Measurements from ENCODE around the gene GGCX. TPM values are rescaled to one million over a fixed set of nuclear protein-coding genes. Genes with fewer than 3 reads are reported as not detected.

The GGCX gene
- total and polyA plus RNA-seq, 12 donors: 14.0 to 31.1 (median 21.6) TPM

DNA sequence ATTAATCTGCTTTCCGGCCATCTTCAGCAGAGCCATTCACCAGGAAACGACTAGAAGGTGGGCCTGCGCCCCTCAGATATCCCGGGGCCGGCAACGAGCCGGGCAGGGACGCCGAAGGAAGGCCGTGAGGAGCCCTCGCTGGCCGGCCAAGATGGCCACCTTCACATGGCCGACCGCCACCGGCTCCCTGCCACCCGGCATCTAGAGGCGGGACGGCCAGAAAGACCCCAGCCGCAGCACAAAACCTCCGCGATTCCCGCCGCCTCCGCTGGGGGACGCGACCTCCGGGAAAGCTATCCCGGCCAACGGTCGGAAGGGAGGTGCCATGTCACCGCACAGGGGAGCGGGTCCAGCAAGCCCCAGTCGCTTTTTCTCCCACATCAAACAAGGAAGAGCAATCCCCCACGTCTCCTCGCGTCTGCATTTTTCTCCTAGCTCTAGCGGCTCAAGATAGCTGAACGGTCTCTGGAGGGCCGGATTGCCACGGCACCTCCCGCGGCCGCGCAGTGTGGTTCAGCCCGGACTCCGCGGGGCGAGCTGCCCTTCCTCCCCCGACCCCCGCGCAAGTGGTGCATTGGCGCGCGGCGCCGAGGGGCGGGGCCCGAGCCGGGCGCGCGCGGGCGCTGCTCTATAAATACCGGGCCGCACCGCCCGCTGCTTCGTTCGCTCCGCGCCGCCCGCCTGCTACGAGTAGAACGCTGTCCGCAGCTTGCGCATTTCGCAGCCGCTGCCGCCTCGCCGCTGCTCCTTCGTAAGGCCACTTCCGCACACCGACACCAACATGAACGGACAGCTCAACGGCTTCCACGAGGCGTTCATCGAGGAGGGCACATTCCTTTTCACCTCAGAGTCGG, 22.6 kb downstream of the GGCX start, which contains the start of gene MAT2A:
Gene MAT2A (plus strand): TSS at position 662 of the 854 bp plus-strand sequence. CDS start 120 bp downstream, at position 782.
- Histone ChIP-seq H3K27me3 (no peaks in the 10 kb centered on the region), H3K9me3 (no peaks in the 10 kb centered on the region), H3K27ac (peak within 1 kb of the TSS; percentile 97 to 100 (median 100)), H3K4me3 (peak within 1 kb of the TSS; percentile 59 to 97 (median 94)), H3K36me3 (peaks cover 0 to 34% (median 22%) of the 10 kb centered on the region in 9 donors), H3K4me1 (peaks cover 16 to 59% (median 50%) of the 10 kb centered on the region in 9 donors)
- TF ChIP-seq CTCF (IDR thresholded peaks at IDR 0.05): peak; percentile 63 to 86 (median 80)
- peak; percentile 88 to 94 (median 94) for ATAC-seq
- DNase-seq: peak; percentile 95 to 96
- WGBS, 2 donors: 0 to 1% methylated on average over 92 of the region's 92 CpGs
- intact Hi-C loops (cut with DNase I): loop anchor here in 8 of 10 donors (1.0 to 5.0 kb wide), 8 partner anchors 36 to 181 kb away; no protein-coding TSS in a partner anchor

DNA sequence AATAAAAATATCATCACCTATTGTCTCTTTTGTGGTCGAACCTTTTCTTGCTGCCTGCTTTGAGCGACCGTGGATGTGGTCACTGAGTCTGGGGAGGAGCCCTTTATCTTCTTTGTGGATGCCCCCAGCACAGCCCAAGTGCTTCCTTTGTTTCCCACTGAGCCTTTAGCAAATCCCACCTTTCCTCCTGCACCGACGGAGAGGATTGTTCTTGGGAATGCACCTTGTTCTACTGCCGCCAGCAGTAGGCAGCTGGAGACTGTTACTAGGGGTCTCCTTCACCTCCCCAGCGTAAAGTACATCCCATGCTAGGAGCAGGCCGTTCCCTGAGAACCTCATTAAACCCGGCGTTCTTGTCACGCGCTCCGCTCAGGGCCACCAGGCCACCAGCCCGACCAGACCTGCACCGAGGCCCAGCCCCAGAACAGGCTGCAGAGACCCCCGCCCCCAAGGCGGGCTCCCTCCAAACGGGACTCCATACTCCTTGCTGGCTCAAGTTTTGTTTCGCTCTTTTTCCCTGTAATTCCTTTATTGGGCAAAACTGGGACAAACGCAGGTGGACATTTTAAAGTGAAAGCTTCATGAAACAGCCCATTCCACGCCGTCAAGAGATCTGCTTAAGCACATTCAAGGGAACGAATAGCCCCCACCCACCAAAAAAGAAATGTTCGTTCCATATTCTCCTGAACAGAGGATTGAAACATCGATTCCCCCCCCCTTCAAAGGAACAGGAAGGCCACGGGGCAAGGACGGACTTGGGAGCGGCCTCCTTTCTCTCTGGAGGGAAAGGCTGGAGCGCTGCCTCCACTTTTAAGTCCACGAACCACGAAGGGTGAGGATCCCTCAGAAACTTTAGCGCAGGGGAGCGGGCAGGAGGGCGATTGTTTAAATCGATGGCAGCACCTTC, 23.4 kb downstream of the GGCX start:
- H3K27me3 ChIP-seq: no peaks in the 10 kb centered on the region
- peak in 2 of 9 donors; percentile 18 to 28 for TF ChIP-seq CTCF (IDR thresholded peaks at IDR 0.05)
- peak overlapping the region; percentile 97 to 100 (median 100) for H3K27ac ChIP-seq
- H3K36me3 ChIP-seq: peaks cover 0 to 25% (median 19%) of the 10 kb centered on the region in 9 donors
- peak; percentile 6 to 60 (median 28) for ATAC-seq
- no peaks in the 10 kb centered on the region for H3K9me3 ChIP-seq
- DNase-seq: peak; percentile 55 to 57
- H3K4me1 ChIP-seq: peaks cover 13 to 50% (median 41%) of the 10 kb centered on the region in 9 donors
- peak overlapping the region; percentile 59 to 97 (median 94) for H3K4me3 ChIP-seq
- intact Hi-C loops (cut with DNase I): loop anchor here in 8 of 10 donors (1.0 to 5.0 kb wide), 8 partner anchors 36 to 181 kb away; no protein-coding TSS in a partner anchor
- 3 to 5% methylated on average over 35 of the region's 35 CpGs for WGBS, 2 donors

DNA sequence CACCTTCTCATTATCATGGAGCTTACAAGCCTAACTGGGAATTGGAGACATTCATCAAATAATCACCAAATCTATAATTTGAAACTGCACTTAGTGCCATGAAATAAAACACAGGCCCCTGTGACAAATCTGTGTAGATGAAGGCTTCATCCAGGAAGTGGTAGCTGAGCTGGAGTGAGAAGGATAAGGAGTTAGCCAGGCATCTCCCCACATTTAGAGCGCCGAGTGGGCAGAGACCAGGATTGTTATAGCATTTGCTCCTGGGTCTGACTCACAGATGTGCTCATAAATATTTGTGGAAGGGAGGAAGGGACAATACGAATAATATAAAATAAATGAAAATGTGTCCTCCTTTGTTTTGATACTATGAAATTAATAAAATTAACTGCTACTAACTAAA, 24.8 kb downstream of the GGCX start:
- WGBS, 2 donors: 86 to 89% methylated on average over 3 of the region's 3 CpGs
- intact Hi-C loops (cut with DNase I): loop anchor here in 6 of 10 donors (2.0 to 5.0 kb wide), 5 partner anchors 34 to 179 kb away; no protein-coding TSS in a partner anchor
- Histone ChIP-seq H3K36me3 (peaks cover 0 to 12% (median 6%) of the 10 kb centered on the region in 9 donors), H3K4me1 (peaks cover 13 to 36% (median 27%) of the 10 kb centered on the region in 9 donors), H3K4me3 (no peak overlapping the region), H3K9me3 (no peaks in the 10 kb centered on the region), H3K27me3 (no peaks in the 10 kb centered on the region), H3K27ac (peak overlapping the region in 6 of 10 donors; percentile 8 to 100 (median 99))
- no peak for DNase-seq
- no peak for TF ChIP-seq CTCF (IDR thresholded peaks at IDR 0.05)
- no peak for ATAC-seq

Data from heart right ventricle (tissue), 16 donors.